Measurements from ENCODE around the gene ANXA2. TPM values are rescaled to one million over a fixed set of nuclear protein-coding genes. Genes with fewer than 3 reads are reported as not detected.

ANXA2 gene
- total and polyA plus RNA-seq, 9 donors: 118 to 910 (median 237) TPM

- Histone ChIP-seq H3K4me1 (ENCODE audit: insufficient read depth) (no peaks in the 10 kb centered on the region), H3K4me3 (no peak overlapping the region), H3K27ac (no peak overlapping the region), H3K9me3 (no peaks in the 10 kb centered on the region), H3K27me3 (no peaks in the 10 kb centered on the region), H3K36me3 (no peaks in the 10 kb centered on the region)
- TF ChIP-seq CTCF (IDR thresholded peaks at IDR 0.05) (no peak), EP300 (IDR thresholded peaks at IDR 0.05) (no peak), POLR2A (IDR thresholded peaks at IDR 0.05) (no peak)
- no peak for DNase-seq
- 59 to 62% (median 62%) methylated on average over 3 of the region's 3 CpGs for WGBS, 3 donors
- intact Hi-C loops (cut with DNase I): no loop called here
These were observed 90.8 kb downstream of the ANXA2 start for GRCh38 chr15:60307034-60307433.

- H3K36me3 ChIP-seq: no peaks in the 10 kb centered on the region
- WGBS, 3 donors: 78 to 84% (median 79%) methylated on average over 1 of the region's 1 CpG
- no peak overlapping the region for H3K4me3 ChIP-seq
- H3K27me3 ChIP-seq: no peaks in the 10 kb centered on the region
- intact Hi-C loops (cut with DNase I): no loop called here
- DNase-seq: no peak
- no peaks in the 10 kb centered on the region for H3K4me1 ChIP-seq (ENCODE audit: insufficient read depth)
- no peak overlapping the region for H3K27ac ChIP-seq
- TF ChIP-seq EP300 (IDR thresholded peaks at IDR 0.05) (no peak), POLR2A (IDR thresholded peaks at IDR 0.05) (no peak), CTCF (IDR thresholded peaks at IDR 0.05) (no peak)
- H3K9me3 ChIP-seq: no peaks in the 10 kb centered on the region
These were observed 96.8 kb downstream of the ANXA2 start for GRCh38 chr15:60301024-60301423.

GRCh38 chr15:60299452-60300047 is 98.2 kb downstream of the ANXA2 start:
- no peaks in the 10 kb centered on the region for H3K27me3 ChIP-seq
- peak; percentile 15 to 47 (median 30) for DNase-seq

More at GRCh38 chr15:60299452-60300047, 98.2 kb downstream of the ANXA2 start:
- H3K27ac ChIP-seq: no peak overlapping the region
- intact Hi-C loops (cut with DNase I): no loop called here
- no peak overlapping the region for H3K4me3 ChIP-seq
- H3K9me3 ChIP-seq: no peaks in the 10 kb centered on the region
- no peak for TF ChIP-seq CTCF (IDR thresholded peaks at IDR 0.05)
- no peak for TF ChIP-seq POLR2A (IDR thresholded peaks at IDR 0.05)
- TF ChIP-seq EP300 (IDR thresholded peaks at IDR 0.05): no peak
- H3K4me1 ChIP-seq (ENCODE audit: insufficient read depth): no peaks in the 10 kb centered on the region
- no peaks in the 10 kb centered on the region for H3K36me3 ChIP-seq
- 5 to 15% (median 8%) methylated on average over 18 of the region's 18 CpGs for WGBS, 3 donors

Small RNAs within 50 kb of the gene (small RNA-seq; reads per million reads assigned to genes)
- gene AC087385.3: not detected

Other genes with a start within 250 kb of the ANXA2 start
- 10 to 100 TPM; 24.3 to 72.0 (median 54.9) TPM for gene ICE2, start 81.2 kb upstream of the ANXA2 start, total RNA-seq
- 10 to 100 TPM; 16.4 to 32.1 TPM for gene ICE2, start 81.2 kb upstream of the ANXA2 start, polyA plus RNA-seq

Data from ovary (tissue), 9 donors.